IgD-negative memory B cell (primary cell): ENCODE data around the gene DSC3. TPM values are rescaled to one million over a fixed set of nuclear protein-coding genes. Genes with fewer than 3 reads are reported as not detected.
"Not testable (repeated sequence)": the region's sequence is repeated elsewhere in the genome, so short reads cannot be mapped to it uniquely, and the experiment has no call there.

ENCODE experiments used
- H3K27ac Mint-ChIP-seq, 3 donors: one replicate each; pipeline ENCODE4 v1.8.0; 2020 to 2022; ENCODE audit warnings: mild to moderate bottlenecking in 3 of 3, mixed read lengths in 3 of 3, moderate library complexity in 1 of 3
- H3K27me3 Mint-ChIP-seq: one replicate; pipeline ENCODE4 v1.8.0; 2021; ENCODE audit warnings: mixed read lengths
- H3K36me3 Mint-ChIP-seq: one replicate; pipeline ENCODE4 v1.8.0; 2020; ENCODE audit warnings: mild to moderate bottlenecking, mixed read lengths
- H3K4me1 Mint-ChIP-seq, 3 donors: one replicate each; pipeline ENCODE4 v1.8.0; 2020 to 2022; ENCODE audit warnings: mixed read lengths in 3 of 3, mild to moderate bottlenecking in 1 of 3
- H3K4me3 Mint-ChIP-seq, 4 donors: one replicate each; pipeline ENCODE4 v1.8.0; 2020 to 2022; ENCODE audit warnings: mild to moderate bottlenecking in 4 of 4, mixed read lengths in 4 of 4, moderate library complexity in 3 of 4
- H3K9me3 Mint-ChIP-seq, 3 donors: one replicate each; pipeline ENCODE4 v1.8.0; 2020 to 2021; ENCODE audit warnings: mixed read lengths in 3 of 3, mild to moderate bottlenecking in 1 of 3
- polyA plus RNA-seq: library from polyadenylated mRNA; unstranded; fragments of 300-500 nt; fragmentation: Illumina TruSeq; gene quantifications from one replicate; pipeline ENCODE4 v1.2.3, GENCODE V29; 2021

DSC3 gene
- polyA plus RNA-seq, 1 donor from 2014 or later, result not detected

DNA sequence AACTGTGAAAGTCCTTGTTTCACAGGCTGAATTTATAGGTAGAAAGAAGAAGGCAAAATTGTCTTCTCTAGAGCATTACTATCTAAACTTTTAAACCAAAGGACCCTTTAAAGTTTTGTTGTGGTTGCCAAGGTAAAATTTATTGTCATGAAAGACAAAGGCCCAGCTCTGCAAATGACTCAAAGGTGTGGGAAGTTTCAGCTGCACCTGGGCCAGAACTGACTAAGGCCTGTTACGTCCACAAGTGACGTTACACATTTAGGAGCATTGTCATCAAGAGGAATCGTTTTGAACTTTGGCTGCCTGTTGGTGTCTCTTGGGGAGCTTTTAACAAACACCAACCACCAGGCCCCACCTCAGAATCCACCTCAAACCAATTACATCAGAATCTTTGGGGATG is 8.1 kb upstream of the DSC3 start:
- Mint-ChIP-seq H3K9me3 (peaks cover 4 to 15% (median 11%) of the 10 kb centered on the region in 3 donors), H3K27ac (no peak overlapping the region), H3K4me3 (no peak overlapping the region)

DNA sequence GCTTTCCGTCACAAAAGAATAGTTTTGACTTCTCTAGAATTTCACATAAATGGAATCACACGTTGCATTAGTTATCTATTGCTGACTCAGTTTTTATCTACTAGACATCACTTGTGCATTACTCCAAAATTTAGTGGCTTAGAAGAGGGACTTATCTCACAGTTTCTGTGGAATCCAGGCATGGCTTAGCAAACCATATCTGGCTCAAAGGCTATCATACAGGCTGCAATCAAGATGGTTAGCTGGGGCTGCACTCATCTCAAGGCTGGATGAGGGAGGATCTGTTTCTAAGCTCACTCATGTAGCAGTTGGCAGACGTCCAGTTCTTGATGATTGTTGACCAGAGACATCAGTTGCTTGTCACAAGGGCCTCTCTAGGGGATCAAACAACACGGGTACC is 6.6 kb upstream of the DSC3 start:
- H3K27ac Mint-ChIP-seq, result no peak overlapping the region
- no peaks in the 10 kb centered on the region for H3K27me3 Mint-ChIP-seq
- H3K9me3 Mint-ChIP-seq, result peaks cover 4 to 18% (median 9%) of the 10 kb centered on the region in 3 donors
- H3K36me3 Mint-ChIP-seq, result no peaks in the 10 kb centered on the region
- no peak overlapping the region for H3K4me3 Mint-ChIP-seq
- H3K4me1 Mint-ChIP-seq, result no peaks in the 10 kb centered on the region

More for the DNA sequence above, 8.1 kb upstream of the DSC3 start:
- no peaks in the 10 kb centered on the region for H3K4me1 Mint-ChIP-seq
- no peaks in the 10 kb centered on the region for H3K27me3 Mint-ChIP-seq
- H3K36me3 Mint-ChIP-seq, result no peaks in the 10 kb centered on the region

DNA sequence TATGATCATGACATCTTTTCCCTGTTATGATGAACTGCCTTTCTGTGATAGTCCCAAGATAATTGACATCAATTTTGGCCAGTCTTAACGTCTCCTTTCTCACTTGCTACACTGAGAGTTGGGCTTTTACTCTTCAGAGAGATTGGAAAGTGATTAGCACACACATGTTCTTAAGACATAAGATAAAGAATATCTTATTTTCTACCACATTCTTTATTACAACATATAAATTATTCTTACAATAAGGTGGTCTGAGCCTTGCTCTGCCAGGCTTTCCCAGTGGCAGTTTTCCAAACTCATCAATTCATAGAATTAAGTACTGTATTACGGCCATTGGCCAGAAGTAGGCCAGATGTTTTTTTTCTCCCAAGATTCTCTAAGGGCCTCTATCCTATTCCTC is 5.7 kb upstream of the DSC3 start:
- Mint-ChIP-seq H3K9me3 (peaks cover 6 to 22% (median 11%) of the 10 kb centered on the region in 3 donors), H3K4me3 (no peak overlapping the region), H3K27me3 (peaks cover 3% of the 10 kb centered on the region), H3K4me1 (no peaks in the 10 kb centered on the region), H3K27ac (no peak overlapping the region), H3K36me3 (no peaks in the 10 kb centered on the region)

DNA sequence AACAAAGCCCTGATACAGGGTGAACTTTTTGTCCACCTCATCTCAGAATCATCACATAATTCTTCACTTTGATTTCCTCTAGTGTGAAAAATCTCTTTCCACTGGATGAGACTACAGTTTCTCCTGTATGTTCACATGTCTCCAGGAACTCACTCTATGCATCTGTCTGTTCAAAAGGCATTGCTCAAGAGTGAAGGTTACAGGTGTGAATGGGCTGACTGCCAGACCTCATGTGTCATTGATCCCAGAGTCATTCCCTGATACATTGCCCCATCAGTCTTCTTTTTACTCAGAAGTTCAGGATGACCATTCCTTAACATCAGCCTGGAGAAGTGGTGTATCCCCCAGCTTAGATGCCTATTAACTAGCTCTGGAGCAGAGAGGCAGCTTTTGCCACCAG is 4.4 kb upstream of the DSC3 start:
- Mint-ChIP-seq H3K27me3 (peaks cover 9% of the 10 kb centered on the region), H3K4me1 (no peaks in the 10 kb centered on the region)

DNA sequence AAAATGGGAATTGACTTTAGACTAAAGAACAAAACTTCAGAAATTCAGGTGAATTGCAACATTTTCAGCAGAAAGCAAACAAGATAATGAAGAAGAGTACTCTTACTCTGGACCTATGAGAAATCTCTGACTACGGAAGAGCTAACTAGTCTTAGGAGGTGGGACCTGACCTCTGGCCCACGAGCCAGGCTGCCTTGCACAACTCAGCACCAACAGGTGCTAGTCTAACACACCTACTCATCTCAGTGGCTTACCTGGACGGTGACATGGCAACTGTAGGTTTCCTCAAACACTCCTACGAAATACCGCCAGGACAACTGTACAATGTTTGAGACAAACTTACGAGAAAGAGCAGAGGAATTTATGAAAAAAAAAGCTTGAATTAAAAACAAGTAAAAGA is 3.1 kb upstream of the DSC3 start:
- peaks cover 6 to 17% (median 11%) of the 10 kb centered on the region in 3 donors for H3K9me3 Mint-ChIP-seq
- H3K4me3 Mint-ChIP-seq, result no peak overlapping the region
- H3K4me1 Mint-ChIP-seq, result no peaks in the 10 kb centered on the region
- H3K36me3 Mint-ChIP-seq, result peaks cover 1% of the 10 kb centered on the region
- H3K27me3 Mint-ChIP-seq, result peaks cover 19% of the 10 kb centered on the region
- H3K27ac Mint-ChIP-seq, result no peak overlapping the region

More for the DNA sequence above, 4.4 kb upstream of the DSC3 start:
- Mint-ChIP-seq H3K36me3 (no peaks in the 10 kb centered on the region), H3K9me3 (peaks cover 6 to 17% (median 11%) of the 10 kb centered on the region in 3 donors), H3K4me3 (no peak overlapping the region), H3K27ac (no peak overlapping the region)

DNA sequence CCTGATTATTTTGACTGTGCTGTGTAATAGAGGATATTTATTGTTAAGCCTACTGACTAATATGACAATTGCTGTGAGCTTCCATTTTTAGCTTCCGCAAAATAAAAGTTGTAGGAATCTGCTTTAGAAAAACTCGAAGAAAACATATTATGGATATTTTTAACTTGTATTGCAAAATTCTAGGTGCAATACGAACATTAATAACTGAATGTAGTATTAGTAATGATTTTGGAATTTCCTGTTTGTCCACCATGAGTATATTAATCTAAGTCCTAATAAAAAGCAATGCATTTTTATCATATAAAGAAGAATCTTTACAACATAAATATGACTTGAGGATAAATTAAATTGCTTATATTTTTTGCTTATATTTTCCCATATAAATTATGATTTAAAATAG is 2.4 kb upstream of the DSC3 start:
- H3K36me3 Mint-ChIP-seq, result peaks cover 2% of the 10 kb centered on the region
- peaks cover 19% of the 10 kb centered on the region for H3K27me3 Mint-ChIP-seq
- H3K4me3 Mint-ChIP-seq, result no peak overlapping the region
- no peaks in the 10 kb centered on the region for H3K4me1 Mint-ChIP-seq
- no peak overlapping the region for H3K27ac Mint-ChIP-seq
- H3K9me3 Mint-ChIP-seq, result peaks cover 6 to 17% (median 11%) of the 10 kb centered on the region in 3 donors

DNA sequence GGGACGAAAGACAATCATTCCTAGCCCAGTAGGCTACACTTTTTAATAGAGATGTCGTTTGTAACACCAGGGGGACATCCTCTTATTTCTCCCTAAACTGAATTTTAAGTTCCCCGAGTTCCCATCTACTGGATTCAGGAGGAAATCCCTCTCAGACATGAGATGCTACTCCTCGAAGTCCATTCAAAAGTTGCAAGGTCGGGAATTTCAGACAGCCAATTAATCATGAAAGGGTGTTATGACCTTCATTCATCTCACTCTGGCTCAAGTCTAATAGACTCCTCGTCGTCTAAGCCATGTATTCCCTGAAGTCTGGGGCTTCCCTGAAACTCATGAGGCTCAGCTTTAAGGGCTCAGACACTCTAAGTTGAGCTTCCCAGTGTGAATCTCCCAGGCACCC is 1.2 kb upstream of the DSC3 start:
- no peak overlapping the region for H3K27ac Mint-ChIP-seq
- H3K4me3 Mint-ChIP-seq, result no peak overlapping the region
- H3K4me1 Mint-ChIP-seq, result no peaks in the 10 kb centered on the region
- H3K27me3 Mint-ChIP-seq, result peaks cover 19% of the 10 kb centered on the region
- H3K9me3 Mint-ChIP-seq, result peaks cover 6 to 17% (median 11%) of the 10 kb centered on the region in 3 donors
- H3K36me3 Mint-ChIP-seq, result peaks cover 2% of the 10 kb centered on the region

DNA sequence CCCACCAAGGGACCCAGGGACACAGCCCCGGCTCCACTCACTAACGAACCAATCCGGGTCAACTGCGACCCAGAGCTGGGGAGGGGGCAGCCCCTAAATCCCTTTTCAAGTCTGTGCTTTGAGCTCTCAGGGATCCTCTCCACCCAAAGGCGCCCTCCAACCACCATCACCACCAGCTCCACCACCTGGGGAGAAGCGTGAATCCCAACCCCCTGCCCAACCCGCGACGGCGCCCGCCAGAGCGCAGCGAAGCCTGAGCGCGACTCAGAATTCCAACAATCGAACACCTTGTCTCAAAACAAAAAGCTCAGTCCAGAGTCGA is 497 bp downstream of the DSC3 start:
- H3K27me3 Mint-ChIP-seq, result peaks cover 19% of the 10 kb centered on the region
- no peak overlapping the region for H3K4me3 Mint-ChIP-seq

DNA sequence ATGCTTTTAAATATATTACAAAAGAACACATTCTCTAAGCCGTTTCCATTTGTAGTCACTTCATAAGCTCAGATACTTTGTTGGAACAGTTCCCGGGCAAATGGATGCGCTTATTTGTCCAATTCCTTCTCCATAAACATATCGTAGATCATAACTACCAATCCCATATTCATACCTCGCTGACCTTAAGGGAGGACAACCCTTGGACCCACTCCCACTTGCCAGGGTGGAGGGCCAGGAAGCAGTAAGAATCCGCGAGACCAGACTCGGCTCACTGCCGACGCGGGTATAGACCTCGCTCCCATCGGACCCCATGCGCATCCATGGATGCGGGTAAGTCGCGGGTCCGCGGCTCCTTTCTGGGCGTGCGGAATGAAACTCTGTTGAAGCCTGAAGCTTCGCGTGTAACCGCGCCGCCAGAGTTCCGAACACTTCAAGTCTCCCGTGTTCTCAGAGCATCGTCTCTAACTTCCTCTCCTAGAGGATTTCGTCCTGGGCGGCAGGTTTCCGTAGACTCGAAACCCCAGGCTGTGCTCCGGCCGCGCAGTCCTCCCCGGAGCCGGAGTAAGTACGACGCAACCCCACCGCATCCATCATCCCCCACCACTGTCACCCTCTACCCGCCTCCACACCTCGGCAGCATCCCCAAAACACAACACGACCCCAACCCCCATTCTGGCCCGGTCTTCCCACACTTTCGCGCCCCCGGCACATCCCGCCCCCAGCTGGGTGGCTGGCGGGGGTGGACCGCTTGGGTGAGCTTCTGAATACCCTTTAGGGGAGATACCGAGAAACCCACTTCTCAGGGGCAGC is 1.1 kb downstream of the DSC3 start:
- H3K4me1 Mint-ChIP-seq, result no peaks in the 10 kb centered on the region
- H3K27ac Mint-ChIP-seq, result no peak overlapping the region
- peaks cover 19% of the 10 kb centered on the region for H3K27me3 Mint-ChIP-seq
- peaks cover 2% of the 10 kb centered on the region for H3K36me3 Mint-ChIP-seq
- no peak overlapping the region for H3K4me3 Mint-ChIP-seq
- peaks cover 6 to 13% (median 6%) of the 10 kb centered on the region in 3 donors for H3K9me3 Mint-ChIP-seq

More for the DNA sequence above, 497 bp downstream of the DSC3 start:
- peaks cover 2% of the 10 kb centered on the region for H3K36me3 Mint-ChIP-seq
- H3K9me3 Mint-ChIP-seq, result peaks cover 6 to 17% (median 6%) of the 10 kb centered on the region in 3 donors
- no peaks in the 10 kb centered on the region for H3K4me1 Mint-ChIP-seq
- H3K27ac Mint-ChIP-seq, result no peak overlapping the region

DNA sequence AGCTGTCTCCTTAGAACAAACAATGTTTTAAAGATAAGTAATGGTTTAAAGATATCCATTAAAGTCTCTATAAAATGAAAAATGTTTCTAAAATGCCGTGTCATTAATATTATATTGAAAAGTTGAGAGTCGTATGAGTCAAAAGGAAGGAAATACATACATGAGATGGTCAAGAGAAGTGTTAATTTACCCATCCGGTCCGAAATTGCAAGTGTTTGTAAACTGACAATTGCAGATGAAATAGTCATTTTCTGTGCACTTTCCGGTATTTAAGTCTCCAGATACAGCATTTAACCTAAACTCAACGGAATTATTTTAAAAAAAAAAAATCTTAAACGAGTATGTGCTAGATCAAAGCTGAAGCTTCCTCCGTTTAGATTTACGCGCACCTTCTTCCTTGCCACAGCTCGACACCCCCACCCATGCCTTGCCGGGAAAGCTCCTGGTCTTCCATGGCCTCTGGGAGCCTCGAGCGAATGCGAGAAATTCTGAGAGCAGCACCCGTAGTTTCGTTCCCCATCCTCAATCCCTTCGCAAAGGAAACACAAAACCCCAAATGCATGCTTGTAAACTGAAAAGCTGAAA is 1.8 kb downstream of the DSC3 start:
- peaks cover 19% of the 10 kb centered on the region for H3K27me3 Mint-ChIP-seq
- H3K4me3 Mint-ChIP-seq, result peak overlapping the region in 1 of 4 donors; percentile 54
- peaks cover 4 to 10% (median 4%) of the 10 kb centered on the region in 3 donors for H3K9me3 Mint-ChIP-seq
- no peaks in the 10 kb centered on the region for H3K4me1 Mint-ChIP-seq
- peaks cover 2% of the 10 kb centered on the region for H3K36me3 Mint-ChIP-seq
- H3K27ac Mint-ChIP-seq, result no peak overlapping the region

DNA sequence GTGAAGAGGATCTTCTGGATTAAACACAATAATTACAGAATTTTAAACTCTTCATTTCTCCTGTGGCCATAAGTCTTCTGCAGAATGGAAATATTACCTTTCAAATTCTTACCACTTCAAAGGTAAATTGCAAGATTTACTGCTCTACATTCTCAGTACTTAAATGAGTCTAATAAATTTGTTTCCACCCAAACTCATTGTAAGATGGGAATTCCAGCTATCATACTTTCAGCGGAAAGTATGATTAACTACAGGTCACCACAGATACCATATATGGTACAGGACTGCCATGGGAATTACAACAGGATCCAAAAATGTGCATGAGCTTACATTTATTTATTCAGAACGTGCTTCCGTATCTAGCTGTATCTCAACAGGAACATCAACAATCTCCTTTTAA is 3.1 kb downstream of the DSC3 start:
- H3K4me1 Mint-ChIP-seq, result no peaks in the 10 kb centered on the region
- no peak overlapping the region for H3K4me3 Mint-ChIP-seq
- peaks cover 19% of the 10 kb centered on the region for H3K27me3 Mint-ChIP-seq
- no peak overlapping the region for H3K27ac Mint-ChIP-seq
- peaks cover 2% of the 10 kb centered on the region for H3K36me3 Mint-ChIP-seq
- peaks cover 2 to 5% (median 4%) of the 10 kb centered on the region in 3 donors for H3K9me3 Mint-ChIP-seq

DNA sequence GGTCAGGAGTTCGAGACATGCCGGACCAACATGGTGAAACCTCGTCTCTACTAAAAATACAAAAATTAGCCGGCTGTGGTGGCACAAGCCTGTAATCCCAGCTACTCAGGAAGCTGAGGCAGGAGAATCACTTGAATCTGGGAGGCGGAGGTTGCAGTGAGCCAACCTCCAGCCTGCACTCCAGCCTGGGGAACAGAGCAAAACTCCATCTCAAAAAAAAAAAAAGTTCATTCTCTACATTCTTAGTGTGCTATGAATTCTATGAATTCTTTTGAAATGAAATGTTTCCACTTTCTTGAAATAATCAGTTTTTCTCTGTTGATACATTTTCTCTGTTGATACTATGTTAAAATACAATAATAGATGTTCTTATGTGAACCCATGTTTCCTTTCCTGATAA is 4.9 kb downstream of the DSC3 start:
- H3K27me3 Mint-ChIP-seq, result peaks cover 14% of the 10 kb centered on the region
- not testable (repeated sequence) for H3K9me3 Mint-ChIP-seq, H3K27ac Mint-ChIP-seq, H3K36me3 Mint-ChIP-seq, H3K4me1 Mint-ChIP-seq, H3K4me3 Mint-ChIP-seq

DNA sequence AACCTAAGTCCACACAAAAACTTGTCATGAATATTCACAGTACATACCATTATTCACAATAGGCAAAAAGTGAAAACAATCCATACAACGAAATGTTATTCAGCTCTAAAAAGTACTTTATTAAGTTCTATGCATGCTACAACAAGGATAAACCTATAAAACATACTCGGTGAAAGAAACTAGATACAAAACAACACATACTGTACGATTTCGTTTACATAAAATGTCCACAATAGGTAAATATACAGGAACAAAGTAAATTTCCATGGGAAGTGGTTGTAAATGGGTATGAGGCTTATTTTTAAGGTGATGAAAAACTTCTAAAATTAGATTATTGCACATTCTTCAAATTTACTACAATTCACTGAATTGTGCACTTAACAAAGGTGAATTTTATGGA is 8.0 kb downstream of the DSC3 start:
- H3K9me3 Mint-ChIP-seq, result no peaks in the 10 kb centered on the region
- no peaks in the 10 kb centered on the region for H3K36me3 Mint-ChIP-seq
- no peaks in the 10 kb centered on the region for H3K27me3 Mint-ChIP-seq
- no peaks in the 10 kb centered on the region for H3K4me1 Mint-ChIP-seq
- no peak overlapping the region for H3K4me3 Mint-ChIP-seq
- no peak overlapping the region for H3K27ac Mint-ChIP-seq

DNA sequence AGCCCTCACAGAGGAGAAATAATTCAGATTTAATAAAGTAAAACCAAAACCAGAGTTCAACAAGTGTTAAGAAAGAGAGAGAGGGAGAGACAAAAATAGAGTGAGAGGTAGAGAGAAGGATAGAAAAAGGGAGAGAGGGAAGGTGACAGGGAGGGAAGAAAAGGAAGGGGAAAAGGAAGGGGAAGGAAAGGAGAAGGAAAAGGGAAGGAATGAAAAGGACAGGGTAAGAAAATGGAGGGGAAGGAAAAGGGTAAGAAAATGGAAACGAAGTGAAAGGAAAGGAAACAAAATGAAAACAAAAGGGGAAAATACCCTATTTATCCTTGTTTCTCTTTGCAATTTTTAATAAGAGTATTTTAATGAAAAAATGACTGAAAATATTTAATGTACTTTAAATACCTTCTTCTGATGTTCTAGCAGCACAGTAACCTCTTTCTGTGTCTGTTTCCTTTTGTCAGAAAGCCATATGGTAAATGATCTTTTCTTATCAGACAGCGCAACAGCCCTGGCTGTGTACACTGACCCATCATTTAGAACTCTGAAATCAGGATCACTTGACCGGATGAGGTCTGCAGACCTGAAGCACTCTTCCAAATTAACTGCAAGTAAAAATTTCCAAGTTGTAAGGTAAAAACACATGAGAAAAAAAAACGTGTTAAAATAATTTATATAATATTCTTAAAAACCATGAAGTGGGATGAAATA is 11.8 kb downstream of the DSC3 start:
- Mint-ChIP-seq H3K9me3 (peaks cover 0 to 4% (median 3%) of the 10 kb centered on the region in 3 donors), H3K4me3 (no peak overlapping the region), H3K27me3 (no peaks in the 10 kb centered on the region), H3K36me3 (no peaks in the 10 kb centered on the region), H3K27ac (peak overlapping the region in 1 of 3 donors; percentile 88), H3K4me1 (no peaks in the 10 kb centered on the region)

DNA sequence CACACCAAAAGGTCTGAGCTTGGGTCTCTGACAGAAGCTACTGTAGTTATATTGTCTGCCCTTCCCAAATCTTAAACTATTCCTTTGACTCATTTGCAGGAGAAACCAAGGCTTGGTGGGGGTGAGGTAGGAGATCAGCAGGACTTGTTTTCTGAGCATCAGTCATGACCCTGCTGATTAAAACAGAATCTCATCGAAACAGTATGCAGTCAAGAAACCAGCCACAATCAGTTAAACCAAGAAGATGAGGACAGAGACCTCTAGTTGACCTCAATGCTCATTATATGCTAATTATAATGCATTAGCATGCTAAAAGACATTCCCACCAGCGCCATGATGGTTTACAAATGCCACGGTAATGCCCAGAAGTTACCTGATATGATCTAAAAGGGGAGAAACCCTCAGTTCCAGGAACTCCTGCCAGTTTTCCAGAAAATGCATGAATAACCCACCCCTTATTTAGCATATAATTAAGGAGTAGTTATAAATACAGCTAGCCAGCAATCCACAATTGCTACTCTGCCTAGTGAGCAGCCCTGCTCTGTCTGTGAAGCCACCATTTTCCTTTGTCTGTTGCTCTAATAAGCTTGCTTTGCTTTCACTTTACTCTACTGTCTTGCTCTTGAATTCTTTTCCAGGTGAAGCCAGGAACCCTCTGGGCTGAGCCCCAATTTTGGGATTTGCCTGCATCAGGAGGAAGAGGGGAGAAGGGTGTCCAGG is 26.7 kb downstream of the DSC3 start:
- no peak overlapping the region for H3K4me3 Mint-ChIP-seq
- H3K27ac Mint-ChIP-seq, result peak overlapping the region in 1 of 3 donors; percentile 59
- H3K4me1 Mint-ChIP-seq, result no peaks in the 10 kb centered on the region
- H3K36me3 Mint-ChIP-seq, result no peaks in the 10 kb centered on the region
- H3K9me3 Mint-ChIP-seq, result peaks cover 1 to 5% (median 3%) of the 10 kb centered on the region in 3 donors
- no peaks in the 10 kb centered on the region for H3K27me3 Mint-ChIP-seq
